ENCODE measurements around the gene MBP.

DNA sequence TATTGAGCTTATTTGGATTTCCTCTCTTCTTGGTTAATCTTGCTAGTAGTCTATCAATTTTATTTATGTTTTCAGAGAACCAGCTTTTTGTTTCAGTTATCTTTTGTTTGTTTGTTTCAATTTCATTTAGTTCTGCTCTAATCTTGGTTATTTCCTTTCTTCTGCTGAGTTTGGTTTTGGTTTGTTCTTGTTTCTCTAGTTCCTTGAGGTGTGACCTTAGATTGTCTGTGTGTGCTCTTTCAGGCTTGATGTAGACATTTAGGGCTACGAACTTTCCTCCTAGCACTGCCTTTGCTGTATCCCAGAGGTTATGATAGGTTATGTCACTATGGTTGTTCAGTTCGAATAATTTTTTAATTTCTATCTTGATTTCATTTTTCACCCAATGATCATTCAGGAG, 168.6 kb downstream of the MBP start:
- TF ChIP-seq POLR2A (IDR thresholded peaks at IDR 0.05) (no peak), CTCF (IDR thresholded peaks at IDR 0.05) (no peak)

All from thyroid gland (tissue), 4 donors.